Measurements from ENCODE around the gene TENM3.
"Not testable (repeated sequence)": the region's sequence is repeated elsewhere in the genome, so short reads cannot be mapped to it uniquely, and the experiment has no call there.

TENM3 gene

DNA sequence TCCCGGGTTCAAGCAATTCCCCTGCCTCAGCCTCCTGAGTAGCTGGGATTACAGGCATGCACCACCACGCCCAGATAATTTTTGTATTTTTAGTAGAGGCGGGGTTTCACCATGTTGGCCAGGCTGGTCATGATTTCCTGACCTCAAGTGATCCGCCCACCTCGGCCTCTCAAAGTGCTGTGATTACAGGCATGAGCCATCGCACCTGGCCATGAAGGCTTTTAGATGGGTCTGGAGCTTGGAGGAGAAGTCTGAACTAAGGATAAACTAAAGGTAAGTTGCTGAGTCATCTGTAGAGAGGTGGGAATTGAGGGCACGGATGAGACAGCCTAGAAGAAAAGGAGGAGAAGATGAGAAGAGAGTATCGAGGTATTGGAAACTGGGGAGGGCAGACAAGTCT lies at the start of gene TENM3:
TENM3 (plus strand) TSS at position 199 of the 400 bp plus-strand sequence. CDS start 80,619 bp downstream, outside the sequence.
- not testable (repeated sequence) for DNase-seq

DNA sequence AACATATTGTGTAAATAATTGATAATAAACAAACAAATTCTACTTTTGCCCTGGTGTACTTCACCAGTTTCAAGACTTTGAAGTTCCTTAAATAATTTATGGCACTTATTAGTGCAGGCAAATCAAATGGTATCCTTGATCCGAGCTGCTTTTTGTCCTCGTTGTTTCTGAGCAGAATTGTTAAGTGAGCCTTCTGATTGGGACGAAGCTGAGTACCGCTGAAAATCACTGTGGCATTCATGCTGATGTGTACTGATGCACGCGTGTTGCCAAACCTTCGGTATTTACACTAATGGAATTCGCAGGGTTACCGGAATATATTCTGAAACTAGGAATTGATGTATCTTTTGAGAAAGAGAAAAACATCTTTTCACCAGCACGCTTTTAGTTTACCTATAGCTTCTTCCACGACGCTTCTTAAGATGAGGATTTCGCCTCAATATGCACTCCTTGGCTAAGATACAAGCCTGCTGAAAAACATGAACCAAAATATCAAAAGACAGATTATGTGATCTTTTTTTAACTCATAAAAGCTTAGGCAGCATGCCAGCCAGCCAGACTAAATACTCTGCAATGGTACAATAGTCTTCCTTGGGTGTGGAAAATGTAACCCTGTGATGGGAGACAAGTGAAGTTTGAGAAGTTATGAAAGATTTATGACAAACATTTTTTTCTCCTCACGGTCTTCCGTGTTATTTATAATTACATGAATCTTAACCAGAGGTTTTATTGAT lies 48.9 kb upstream of the TENM3 start:
- DNase-seq, result no peak

DNA sequence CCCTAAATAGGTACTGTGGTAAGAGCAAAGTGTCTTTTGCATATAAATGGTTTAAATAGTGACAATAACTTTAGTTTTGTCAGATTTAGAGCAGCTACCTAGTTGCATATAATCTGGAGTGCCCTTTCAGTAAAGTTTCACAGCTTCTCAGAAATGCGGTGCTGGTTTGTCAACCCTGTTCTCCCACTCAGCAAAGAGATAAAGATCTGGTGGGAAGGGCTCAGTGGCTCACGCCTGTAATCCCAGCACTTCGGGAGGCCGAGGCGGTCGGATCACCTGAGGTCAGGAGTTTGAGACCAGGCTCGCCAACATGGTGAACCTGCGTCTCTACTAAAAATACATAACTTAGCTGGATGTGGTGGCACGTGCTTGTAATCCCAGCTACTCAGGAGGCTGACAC lies 45.6 kb upstream of the TENM3 start:
- no peak for DNase-seq

DNA sequence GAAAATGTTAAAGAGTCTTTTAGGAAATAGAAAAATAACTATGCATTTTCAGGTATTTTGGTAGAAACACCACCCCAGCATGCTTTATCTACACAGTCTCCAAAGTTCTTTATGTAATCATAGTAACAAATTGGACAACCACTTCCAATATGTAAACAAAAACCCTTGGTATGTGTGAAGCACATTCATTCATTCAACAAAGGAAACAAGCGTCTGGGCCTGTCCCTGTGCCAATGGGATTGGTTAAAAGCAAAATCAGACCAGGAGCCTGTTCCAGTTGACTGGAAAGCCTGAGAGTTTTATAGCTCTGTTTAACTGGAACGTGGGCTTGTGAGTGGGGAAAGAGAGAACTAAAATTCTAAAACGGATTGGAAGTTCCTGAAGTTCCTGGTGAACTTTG lies 41.3 kb upstream of the TENM3 start:
- no peak for DNase-seq

DNA sequence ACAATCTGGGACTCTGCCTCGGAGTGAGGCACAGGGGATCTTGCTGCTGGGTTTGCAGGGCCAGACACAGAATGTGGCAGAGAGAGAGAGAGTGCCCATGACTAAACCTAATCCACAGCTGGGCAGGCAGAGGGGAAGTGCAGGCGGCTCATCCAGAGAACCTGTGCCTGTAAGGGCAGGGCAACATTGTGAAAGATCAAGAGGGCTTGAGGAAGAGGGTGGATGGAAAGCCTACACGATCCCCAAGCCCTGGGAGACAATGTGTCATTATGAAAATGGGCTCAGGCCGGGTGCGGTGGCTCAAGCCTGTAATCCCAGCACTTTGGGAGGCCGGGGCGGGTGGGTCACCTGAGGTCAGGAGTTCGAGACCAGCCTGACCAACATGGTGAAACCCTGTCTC lies 40.6 kb upstream of the TENM3 start:
- DNase-seq, result no peak

DNA sequence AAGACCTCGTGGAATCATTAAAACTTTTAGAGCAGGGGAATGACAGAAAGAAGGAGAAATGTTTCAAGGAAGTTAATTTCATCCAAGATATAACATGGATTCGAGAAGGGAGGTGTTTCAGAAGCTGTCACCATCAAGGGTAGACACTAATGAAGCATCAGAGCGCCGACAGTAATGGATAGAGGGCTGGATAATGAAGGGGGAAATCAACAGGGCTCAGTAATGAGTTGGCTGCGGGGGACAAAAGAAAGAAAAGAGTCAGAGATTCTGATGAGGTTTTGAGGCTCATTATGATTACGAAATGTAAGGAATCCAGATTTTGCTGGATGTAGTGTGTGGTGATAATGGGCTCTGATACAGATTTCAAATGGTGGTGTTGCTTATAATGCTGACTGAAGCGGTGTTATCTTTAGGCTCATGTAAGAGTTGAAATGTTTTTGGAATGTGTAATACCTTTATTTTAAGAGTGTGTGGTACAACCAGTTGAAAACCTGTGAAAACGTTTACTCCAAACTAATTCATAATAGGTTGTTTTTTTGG lies 39.3 kb upstream of the TENM3 start:
- no peak for DNase-seq

DNA sequence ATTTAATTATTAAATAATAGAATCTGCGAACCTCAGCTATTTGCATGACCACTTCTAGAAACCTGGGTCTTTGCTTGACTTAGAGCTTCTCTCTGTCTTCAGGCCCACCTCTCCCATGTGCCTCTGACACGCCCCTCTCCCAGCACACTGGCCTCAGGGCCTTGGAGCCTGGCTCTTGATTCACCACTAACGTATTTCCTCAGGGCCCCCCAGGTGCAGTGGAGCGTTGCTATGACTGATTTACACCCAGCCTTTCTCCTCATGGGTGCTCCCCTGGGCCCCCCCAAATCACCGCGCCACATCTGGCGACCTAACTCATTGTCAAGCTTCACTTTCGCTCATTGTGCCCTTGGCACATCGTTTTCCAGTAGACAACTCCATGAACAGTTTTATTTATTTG lies 37.9 kb upstream of the TENM3 start:
- DNase-seq, result no peak

DNA sequence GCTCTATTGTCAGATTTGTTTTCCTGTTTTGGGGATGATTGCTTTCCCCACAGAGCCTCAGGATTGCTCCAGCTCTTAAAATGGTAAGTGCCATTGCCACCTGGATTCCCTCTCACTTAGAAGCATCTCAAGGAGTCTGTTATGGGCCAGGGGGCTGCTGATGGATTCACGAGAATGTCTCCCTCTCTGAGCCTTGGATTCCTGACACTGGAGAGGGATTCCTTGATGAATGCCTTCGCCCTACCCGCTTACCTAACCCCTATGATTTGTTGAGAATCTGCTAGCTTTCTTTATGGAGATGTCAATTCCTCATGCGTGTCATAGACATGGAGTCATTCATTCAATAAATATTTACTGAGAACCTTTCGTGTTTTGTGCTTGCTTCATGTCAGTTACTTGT lies 36.9 kb upstream of the TENM3 start:
- DNase-seq, result no peak

DNA sequence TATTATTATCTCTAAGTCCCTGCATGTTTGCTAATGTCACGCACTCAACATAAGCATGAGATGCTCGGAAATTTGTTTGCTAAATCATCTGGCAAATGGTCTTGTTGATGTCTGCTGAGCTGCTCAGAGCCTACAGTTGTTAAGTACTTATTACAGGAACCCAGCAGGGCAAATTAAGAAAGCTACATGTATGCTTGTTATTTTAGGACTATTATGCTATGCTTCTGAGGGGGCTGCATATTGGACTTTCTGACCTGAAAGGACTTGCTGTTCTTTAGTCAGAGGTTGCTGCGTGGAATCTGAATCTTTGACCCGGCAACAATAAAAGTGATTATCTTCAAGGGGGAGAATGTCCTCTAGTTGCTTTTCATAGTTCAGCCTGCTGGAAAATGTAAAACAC lies 36.3 kb upstream of the TENM3 start:
- no peak for DNase-seq

DNA sequence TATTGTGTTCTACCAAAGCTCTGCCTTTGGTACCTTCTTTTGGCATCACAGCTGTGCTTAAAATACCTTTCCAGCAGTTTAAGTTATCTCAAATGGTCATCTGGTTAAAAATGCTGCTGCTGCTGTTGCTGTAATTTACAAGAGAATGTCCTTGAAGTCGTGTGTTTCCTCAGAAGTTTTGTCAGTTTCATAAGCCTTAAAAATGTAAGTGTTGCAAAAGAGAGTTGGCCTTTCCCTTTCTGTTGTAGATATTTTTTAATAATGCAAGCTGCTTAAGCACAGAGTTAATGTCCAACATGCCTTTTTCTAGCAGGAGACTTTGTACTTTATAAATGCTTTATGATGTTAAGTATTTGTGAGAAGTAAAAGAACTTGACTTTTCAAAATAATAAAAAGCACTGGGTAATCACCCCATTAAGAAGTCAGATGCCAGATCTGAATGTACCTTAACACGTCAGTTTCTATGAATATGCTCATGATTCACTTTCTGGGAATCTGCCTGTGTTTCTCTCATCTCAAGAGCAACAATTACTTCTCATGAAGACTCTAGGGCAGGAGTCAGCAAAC lies 35.3 kb upstream of the TENM3 start:
- DNase-seq, result no peak

DNA sequence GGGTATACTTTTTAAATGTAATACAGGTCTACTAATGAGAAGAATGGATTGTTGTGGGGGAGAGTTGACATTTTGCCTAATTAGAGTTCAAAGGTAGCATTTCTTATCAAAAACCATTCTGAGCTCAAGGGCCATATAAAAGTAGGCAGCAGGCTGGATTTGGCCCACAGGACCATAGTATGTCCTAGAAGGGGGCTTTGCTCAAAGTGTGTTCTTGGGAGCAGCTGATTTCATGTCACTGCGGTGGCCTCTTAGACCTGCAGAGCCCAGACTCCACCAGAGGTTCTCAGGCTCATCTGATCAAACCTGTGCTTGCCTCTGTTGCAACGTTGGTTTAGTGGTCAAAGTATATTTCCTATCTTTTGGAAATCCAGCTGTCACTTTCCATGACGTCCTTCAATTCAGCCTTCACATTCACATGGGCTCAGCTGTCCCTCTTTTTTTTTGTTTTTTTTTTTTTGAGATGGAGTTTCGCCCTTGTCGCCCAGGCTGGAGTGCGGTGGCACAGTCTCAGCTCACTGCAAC lies 34.6 kb upstream of the TENM3 start:
- no peak for DNase-seq

DNA sequence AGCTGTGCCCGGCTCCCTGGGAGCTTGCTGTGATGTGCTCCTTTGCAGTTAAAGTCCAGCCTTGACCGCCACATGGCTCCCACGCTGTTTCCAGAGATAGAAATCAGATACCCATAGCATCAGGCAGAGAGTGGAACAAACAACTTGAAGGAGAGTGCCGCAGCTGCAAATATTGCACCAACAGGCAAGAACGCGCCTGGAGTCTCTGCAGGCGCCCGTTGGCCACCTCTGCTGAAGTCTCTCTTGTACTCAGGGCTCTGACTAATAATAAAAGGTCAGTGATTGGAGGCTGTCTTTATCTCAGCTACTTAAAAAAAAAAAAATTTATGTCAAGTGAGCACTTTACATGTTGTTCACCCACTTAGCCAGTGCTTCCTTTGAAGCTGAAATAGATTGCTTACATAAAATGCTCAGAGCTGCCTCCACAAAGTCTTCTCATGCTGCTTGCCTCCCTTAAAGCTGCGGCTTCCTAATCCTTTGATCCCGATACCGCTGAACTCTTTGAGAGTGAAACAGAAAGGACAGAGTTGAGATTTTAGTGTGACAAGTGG lies 30.9 kb upstream of the TENM3 start:
- DNase-seq, result no peak

DNA sequence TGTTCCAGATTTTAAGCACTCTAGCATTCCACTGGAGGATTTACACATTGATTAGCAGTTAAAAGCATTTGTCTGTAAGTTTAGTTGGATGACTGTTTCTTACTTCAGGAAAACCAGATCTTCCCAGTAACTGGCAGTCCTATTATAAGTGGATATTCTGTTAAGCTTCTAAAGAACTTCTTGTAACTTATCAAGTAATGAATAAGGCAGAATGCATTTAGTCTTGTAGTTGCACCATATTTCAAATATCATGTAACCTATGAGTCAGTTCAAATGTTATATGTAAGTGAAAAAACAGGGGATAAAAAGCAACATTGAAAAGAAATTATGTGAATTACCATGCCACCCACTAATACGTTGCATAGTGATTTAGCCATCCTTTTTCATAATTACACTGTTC lies 30.2 kb upstream of the TENM3 start:
- no peak for DNase-seq

DNA sequence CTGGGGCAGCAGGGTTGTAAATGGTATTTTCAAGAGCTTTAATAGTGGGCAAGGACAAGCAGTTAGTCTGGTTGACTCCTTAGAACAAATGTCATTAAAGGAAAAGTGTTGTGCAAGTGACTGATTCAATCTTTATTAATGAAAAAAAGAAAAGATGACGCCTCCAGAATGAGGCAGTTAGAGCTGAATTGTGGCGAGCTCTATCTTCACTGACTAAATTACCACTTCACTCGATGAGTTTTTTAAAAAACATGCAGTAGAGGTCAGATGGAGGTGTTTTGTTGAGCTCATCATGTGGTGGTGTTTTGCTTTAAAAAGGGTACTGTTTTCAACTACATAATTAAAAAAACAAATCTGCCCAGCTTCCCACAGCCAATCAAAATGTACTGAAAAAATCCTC lies 28.1 kb upstream of the TENM3 start:
- DNase-seq, result no peak

DNA sequence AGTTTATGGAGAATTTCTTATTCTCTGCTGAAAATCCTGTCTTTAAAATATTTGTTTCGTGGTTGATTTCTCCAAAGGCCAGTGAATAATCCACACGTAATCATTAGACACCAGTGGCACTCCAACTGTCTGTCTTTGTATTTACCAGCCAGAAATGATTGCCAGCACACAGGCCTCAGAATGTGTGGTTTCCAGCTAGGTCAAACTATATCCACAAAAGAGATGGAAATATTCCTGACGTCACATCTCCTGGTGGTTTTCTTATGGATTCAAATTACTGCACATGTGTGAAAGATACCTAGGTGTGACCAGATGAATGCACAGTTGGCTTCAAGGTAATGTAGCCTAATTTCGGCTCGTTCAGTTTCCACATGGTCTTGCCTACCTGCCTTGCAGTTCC lies 27.2 kb upstream of the TENM3 start:
- DNase-seq, result no peak

DNA sequence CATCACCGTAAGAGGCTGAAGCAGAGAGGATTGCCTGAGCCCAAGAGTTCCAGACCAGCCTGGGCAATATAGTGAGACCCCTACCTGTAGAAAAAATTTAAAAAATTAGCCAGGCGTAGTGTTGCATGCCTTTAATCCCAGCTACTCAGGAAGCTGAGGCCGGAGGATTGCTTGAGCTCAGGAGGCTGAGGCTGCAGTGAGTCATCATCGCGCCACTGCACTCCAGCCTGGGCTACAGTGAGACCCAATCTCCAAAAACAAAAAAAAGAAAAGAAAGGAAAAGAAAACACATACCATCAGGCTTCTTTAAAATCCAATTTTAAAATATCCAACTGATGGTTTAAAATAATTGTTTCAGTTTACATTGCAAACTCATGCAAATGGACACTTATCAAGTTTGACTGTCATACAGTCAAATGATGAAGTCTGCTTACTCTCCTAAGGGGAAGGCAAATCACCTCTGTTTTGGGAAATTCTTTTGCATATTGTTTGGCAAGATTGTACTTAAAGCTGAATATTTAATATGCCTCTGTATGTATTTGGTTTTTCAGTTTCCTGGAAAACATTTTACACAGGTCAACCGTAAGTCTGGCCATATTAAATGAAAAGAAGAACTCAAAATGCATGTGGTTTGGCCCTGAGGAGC lies 23.7 kb upstream of the TENM3 start:
- peak; percentile 37 to 43 for DNase-seq

DNA sequence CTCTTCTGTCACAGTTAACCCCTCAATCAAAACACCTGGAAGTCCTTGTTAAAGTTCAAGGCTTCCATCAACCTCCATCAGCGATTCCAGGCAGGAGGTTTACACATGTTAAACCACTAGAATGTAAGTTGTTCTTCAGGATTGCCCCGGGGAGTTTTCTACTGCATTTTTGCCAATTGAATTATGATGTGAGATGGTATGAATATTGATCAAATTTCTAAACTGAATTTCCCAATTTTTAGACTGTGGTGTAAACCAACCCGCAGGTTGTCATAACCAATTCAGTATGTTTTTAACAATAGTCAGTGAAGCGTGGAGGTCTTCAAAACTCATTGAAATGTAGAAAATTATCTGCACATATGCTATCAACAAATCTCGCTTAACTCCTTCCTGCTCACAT lies 21.2 kb upstream of the TENM3 start:
- no peak for DNase-seq

DNA sequence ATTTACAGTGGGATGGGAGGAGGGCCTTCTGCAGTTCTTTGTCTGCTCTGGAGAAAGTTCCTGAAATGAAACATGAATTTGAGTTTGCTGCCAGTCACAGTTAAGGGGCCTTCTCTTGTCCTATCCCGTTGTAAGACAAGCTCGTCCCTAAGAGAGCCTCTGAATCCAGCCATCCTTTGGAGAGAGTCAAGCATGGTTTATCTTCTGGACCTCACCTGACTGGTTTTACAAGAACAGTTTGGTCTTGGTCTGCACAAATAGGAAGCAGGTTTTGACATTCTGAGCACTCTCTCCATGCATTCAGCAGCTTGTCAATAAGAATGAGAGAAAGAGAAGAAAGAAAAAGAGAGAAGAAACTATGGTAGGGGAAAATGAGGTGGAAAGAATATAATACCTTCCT lies 20.4 kb upstream of the TENM3 start:
- peak in 1 of 2 experiments; percentile 3 for DNase-seq

DNA sequence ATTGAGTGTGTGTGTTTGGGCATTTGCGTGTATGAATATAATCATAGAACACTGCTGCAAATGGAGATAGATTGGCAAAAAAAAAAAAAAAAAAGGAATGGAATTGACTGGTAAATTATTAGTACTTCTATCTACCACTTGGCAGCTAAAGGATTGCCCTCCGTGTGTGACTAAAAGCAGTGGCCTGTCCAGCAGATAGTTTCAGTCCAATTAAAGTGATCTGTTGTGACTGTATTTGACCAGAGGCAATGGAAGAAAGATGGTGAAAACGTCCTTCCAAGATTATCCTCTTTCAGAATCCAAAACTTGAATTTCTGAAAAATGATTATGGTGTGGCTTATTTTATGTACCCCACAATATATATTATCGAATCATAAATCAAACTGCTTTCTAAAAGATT lies 19.5 kb upstream of the TENM3 start:
- DNase-seq, result no peak

DNA sequence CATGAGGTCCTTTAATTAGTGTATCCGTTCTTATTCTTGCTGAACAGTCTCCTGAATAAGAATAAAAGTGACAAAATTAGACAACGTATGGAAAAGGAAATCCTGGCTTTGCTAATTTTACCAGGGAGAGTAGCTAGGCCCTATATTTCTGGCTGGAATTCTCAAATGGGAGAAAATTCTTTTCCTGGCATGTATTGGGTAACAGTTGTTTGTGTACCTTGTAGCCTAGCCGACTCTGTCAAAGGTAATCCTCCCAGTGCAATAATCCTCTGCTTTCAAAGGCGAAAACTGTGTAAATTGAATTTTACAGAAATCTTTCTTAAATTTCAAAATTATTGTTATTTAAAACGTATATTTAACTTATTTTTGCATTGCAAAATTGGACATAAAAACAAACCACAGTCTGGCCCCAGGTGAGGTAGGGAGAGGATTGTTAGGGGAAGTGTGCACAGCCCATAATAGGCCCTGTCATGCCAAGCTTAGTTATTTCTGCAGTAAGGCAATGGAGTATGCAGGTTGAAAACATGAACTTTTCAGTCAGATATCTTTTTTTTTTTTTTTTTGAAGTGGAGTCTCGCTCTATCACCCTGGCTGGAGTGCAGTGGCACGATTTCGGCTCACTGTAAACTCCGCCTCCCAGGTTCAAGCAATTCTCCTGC lies 18.9 kb upstream of the TENM3 start:
- no peak for DNase-seq

DNA sequence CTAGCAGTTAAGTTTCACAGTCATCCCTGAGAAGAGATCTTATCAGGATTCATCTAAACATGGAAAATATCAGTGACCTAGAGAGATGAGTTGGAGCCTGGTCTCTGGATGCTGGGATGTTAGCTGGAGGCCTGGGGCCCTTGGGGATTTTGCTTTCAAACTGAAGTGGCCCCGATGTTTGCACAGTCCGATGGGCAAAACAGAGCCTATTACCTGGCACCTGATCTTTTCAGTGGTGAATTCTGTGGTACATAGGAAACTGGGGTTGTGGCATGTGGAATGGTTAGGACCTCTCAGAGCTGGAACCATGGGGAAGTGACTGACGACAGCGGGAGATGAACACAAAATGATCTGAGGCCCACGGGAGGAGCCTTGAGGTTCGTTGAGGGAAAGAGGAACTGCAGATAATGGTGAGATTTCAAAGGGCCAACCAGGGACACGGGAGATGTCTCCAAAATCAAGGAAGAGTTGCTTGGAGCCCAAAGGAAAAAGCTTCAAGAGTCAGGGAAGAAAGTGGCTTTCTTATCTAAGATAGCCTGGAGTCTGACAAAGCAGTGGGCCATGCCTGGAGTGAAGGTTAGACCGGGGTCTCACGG lies 17.8 kb upstream of the TENM3 start:
- DNase-seq, result no peak

DNA sequence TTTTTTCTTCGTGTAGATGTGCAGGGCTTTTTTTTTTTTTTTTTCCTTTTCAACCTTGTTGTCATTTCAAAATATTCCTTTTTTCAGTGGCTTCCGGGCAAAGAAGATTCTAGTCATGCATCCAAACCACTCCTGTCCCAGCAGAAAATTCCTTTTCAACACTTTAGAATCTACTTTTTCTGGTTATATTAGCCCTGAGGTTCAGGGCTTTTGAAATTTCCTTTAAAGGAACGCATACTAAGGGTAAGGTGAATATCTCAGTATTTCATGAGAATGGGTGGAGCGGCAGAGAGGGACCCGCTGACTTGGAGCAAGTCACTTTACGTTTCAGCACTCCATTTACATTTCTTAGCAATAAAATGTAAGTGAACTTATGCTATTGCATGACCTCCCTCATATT lies 15.6 kb upstream of the TENM3 start:
- DNase-seq, result no peak
